ENCODE measurements around the gene MISP.

The MISP gene

DNA sequence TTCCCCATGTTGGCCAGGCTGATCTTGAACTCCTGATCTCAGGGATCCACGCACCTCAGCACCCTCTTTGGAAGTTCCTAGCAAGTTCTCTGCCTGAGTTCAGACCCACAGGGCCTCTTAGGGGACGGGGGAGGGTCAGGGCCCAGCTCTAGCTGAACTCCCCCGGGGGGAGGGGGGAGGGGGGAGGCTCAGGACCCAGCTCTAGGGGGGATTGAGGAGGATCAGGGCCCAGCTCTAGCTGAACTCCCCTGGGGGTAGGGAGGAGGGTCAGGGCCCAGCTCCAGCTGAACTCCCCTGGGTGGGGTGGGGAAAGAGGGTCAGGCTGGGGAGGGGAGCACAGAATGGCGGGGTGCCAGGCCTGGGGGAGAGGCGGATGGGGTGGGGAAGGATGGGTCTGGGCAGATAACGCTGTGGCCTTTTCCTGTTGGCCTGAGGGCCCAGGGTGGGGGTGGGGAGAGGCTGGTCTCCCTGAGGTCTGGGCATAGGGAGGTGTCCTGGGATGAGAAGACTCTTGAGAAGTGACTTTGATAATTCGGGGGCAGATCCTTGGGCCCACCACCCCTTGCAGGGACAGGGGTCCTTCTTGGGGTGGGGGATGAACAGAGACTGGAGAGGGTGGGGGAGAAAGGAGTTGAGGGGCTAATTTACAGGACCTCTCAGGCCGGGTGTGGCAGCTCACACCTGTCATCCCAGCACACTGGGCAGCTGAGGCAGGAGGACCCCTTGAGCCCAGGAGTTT is 40.8 kb downstream of the MISP start:
- H3K27ac ChIP-seq (ENCODE audit: low read depth, low read length, poor library complexity, severe bottlenecking): no peak overlapping the region
- H3K4me1 ChIP-seq (ENCODE audit: insufficient read depth, low read length, severe bottlenecking): peaks cover 11% of the 10 kb centered on the region
- no peaks in the 10 kb centered on the region for H3K9me3 ChIP-seq (ENCODE audit: low read length)
- TF ChIP-seq, protein P1, sequence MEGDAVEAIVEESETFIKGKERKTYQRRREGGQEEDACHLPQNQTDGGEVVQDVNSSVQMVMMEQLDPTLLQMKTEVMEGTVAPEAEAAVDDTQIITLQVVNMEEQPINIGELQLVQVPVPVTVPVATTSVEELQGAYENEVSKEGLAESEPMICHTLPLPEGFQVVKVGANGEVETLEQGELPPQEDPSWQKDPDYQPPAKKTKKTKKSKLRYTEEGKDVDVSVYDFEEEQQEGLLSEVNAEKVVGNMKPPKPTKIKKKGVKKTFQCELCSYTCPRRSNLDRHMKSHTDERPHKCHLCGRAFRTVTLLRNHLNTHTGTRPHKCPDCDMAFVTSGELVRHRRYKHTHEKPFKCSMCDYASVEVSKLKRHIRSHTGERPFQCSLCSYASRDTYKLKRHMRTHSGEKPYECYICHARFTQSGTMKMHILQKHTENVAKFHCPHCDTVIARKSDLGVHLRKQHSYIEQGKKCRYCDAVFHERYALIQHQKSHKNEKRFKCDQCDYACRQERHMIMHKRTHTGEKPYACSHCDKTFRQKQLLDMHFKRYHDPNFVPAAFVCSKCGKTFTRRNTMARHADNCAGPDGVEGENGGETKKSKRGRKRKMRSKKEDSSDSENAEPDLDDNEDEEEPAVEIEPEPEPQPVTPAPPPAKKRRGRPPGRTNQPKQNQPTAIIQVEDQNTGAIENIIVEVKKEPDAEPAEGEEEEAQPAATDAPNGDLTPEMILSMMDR (IDR thresholded peaks at IDR 0.05; ENCODE audit: low read length): no peak
- no peak for TF ChIP-seq EZH2 (IDR thresholded peaks at IDR 0.05; ENCODE audit: borderline replicate concordance, low read length)
- no peaks in the 10 kb centered on the region for H3F3A ChIP-seq (ENCODE audit: insufficient read depth, low read length)
- no peak overlapping the region for H3K4me3 ChIP-seq (ENCODE audit: low read depth, low read length, poor library complexity, severe bottlenecking)
- no peaks in the 10 kb centered on the region for H3K9me2 ChIP-seq (ENCODE audit: low read depth, low read length)
- no peaks in the 10 kb centered on the region for H3K79me2 ChIP-seq (ENCODE audit: insufficient read depth, low read length)
- no peak overlapping the region for H2AFZ ChIP-seq (ENCODE audit: low read length)
- H3K27me3 ChIP-seq (ENCODE audit: insufficient read depth, low read length): peaks cover 9% of the 10 kb centered on the region; the same call in 1 of the 2 replicates
- H3K9ac ChIP-seq (ENCODE audit: low read length): no peak overlapping the region
- no peaks in the 10 kb centered on the region for H3K36me3 ChIP-seq (ENCODE audit: insufficient read depth, low read length)
- no peak overlapping the region for H3K4me2 ChIP-seq (ENCODE audit: low read length)
- no peaks in the 10 kb centered on the region for H4K20me1 ChIP-seq (ENCODE audit: insufficient read depth, low read length)

DNA sequence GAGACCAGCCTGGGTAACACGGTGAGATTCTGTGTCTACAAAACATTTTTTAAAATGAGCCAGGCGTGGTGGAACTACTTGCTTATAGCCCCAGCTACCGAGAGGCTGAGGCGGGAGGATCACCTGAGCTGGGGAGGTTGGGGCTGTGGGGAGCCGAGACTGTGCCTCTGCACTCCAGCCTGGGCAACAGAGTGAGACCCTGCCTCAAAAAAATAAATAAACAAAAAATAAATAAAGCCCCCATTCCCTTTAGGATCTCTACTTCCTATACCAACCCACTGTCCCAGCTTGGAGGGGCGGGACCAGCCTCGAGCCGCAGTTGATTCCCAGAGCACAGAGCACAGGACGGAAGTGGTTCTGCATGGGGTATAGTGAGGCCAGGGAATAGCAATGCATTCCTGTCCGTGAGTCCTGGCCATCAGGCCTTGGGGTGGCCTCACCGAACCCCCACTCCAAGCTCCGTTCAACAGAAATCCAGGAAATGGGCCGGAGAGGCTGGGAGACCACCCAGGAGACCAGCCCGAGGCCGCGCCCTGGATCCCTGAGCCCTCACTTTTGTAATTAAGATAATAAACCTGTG is 41.5 kb downstream of the MISP start:
- no peaks in the 10 kb centered on the region for H4K20me1 ChIP-seq (ENCODE audit: insufficient read depth, low read length)
- H3K4me3 ChIP-seq (ENCODE audit: low read depth, low read length, poor library complexity, severe bottlenecking): no peak overlapping the region
- no peaks in the 10 kb centered on the region for H3K9me3 ChIP-seq (ENCODE audit: low read length)
- no peak overlapping the region for H3K9ac ChIP-seq (ENCODE audit: low read length)
- TF ChIP-seq EZH2 (IDR thresholded peaks at IDR 0.05; ENCODE audit: borderline replicate concordance, low read length): no peak
- TF ChIP-seq, protein P1 (IDR thresholded peaks at IDR 0.05; ENCODE audit: low read length): no peak
- H3F3A ChIP-seq (ENCODE audit: insufficient read depth, low read length): no peaks in the 10 kb centered on the region
- H3K9me2 ChIP-seq (ENCODE audit: low read depth, low read length): no peaks in the 10 kb centered on the region
- no peak overlapping the region for H3K27ac ChIP-seq (ENCODE audit: low read depth, low read length, poor library complexity, severe bottlenecking)
- no peaks in the 10 kb centered on the region for H3K36me3 ChIP-seq (ENCODE audit: insufficient read depth, low read length)
- peaks cover 7% of the 10 kb centered on the region; the same call in 1 of the 2 replicates for H3K27me3 ChIP-seq (ENCODE audit: insufficient read depth, low read length)
- H3K4me1 ChIP-seq (ENCODE audit: insufficient read depth, low read length, severe bottlenecking): peaks cover 11% of the 10 kb centered on the region
- no peak overlapping the region for H3K4me2 ChIP-seq (ENCODE audit: low read length)
- H2AFZ ChIP-seq (ENCODE audit: low read length): no peak overlapping the region
- H3K79me2 ChIP-seq (ENCODE audit: insufficient read depth, low read length): no peaks in the 10 kb centered on the region

DNA sequence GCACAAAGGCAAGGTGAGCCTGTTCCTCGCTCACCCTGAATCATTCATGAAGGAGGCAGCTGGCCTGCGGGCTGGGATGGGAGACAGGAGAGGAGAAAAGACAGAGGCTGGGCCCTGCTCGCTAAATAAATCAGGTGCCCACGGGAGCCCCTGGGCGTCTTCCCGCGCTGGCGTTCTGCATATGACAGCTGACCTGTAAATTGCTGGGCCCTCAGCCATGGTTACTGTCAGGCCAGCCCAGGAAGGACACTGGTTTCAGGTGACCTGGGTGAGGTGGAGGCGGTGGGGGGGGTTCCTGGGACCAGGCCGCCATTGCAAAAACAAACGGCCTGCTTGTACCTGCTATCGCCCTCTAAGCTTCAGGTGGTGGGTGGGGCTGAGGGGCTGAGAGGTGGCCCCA is 42.9 kb downstream of the MISP start:
- Histone ChIP-seq H3K79me2 (ENCODE audit: insufficient read depth, low read length) (peaks cover 10% of the 10 kb centered on the region), H4K20me1 (ENCODE audit: insufficient read depth, low read length) (no peaks in the 10 kb centered on the region), H3K4me2 (ENCODE audit: low read length) (no peak overlapping the region), H3K27ac (ENCODE audit: low read depth, low read length, poor library complexity, severe bottlenecking) (no peak overlapping the region), H3F3A (ENCODE audit: insufficient read depth, low read length) (no peaks in the 10 kb centered on the region), H3K9me2 (ENCODE audit: low read depth, low read length) (no peaks in the 10 kb centered on the region), H3K9ac (ENCODE audit: low read length) (no peak overlapping the region), H2AFZ (ENCODE audit: low read length) (no peak overlapping the region), H3K36me3 (ENCODE audit: insufficient read depth, low read length) (peaks cover 9% of the 10 kb centered on the region), H3K9me3 (ENCODE audit: low read length) (no peaks in the 10 kb centered on the region), H3K27me3 (ENCODE audit: insufficient read depth, low read length) (no peaks in the 10 kb centered on the region), H3K4me1 (ENCODE audit: insufficient read depth, low read length, severe bottlenecking) (peaks cover 13% of the 10 kb centered on the region), H3K4me3 (ENCODE audit: low read depth, low read length, poor library complexity, severe bottlenecking) (no peak overlapping the region)
- TF ChIP-seq EZH2 (IDR thresholded peaks at IDR 0.05; ENCODE audit: borderline replicate concordance, low read length): no peak
- TF ChIP-seq, protein P1 (IDR thresholded peaks at IDR 0.05; ENCODE audit: low read length): no peak

Data from OCI-LY1 (cell line).